Posterior cingulate gyrus (tissue), 11 donors: ENCODE results near the gene THUMPD1.
"Not testable (repeated sequence)": the region's sequence is repeated elsewhere in the genome, so short reads cannot be mapped to it uniquely, and the experiment has no call there.

ENCODE experiments used
- DNase-seq, 10 donors: peaks; one replicate each; pipeline versions ENCODE4 v3.0.0 to v3.0.0-alpha.2; 2020 to 2021; ENCODE audit warnings: mixed read lengths in 3 of 10
- intact Hi-C: fragments of 100-400 bp; cut with DNase I; formaldehyde crosslinking; loops from one replicate; pipeline ENCODE4 v1.15.1; 2023

The THUMPD1 gene

DNA sequence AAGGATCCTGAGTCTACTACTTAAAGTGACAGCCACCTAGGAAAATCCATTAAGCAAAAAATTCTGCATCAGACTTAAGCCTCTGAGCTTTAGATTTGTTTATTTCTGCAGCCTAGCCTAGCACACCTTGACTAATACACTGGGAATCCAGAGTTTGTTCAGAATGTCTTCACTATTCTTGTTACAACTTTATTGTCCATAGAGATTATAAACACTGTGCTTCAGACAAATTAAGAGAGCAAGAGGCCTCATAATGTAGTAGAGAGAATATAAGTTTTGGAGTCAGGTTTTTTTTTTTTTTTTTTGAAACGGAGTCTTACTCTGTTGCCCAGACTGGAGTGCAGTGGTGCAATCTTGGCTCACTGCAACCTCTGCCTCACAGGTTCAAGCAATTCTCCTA lies 8.9 kb upstream of the THUMPD1 start:
- DNase-seq: no peak
- intact Hi-C loops: no loop called here

DNA sequence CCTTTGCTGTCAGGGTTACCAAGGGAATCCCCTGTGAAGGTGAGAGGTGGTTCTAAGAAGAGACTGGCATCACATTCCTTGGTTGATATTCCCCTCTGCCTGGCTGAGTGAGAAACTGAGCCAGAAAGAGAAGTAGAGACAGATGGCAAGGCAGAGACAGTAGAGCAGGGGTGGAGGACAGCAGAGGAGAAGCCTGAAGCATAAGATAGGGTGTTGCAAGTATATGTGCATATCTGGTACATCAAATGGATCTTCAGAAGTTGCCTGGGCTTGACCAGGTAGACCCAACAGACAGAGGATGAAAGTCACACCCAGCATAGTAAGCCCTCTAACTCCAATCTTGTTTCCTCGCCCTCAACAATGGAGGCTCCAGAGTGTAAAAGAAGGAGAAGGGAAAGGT lies 7.9 kb upstream of the THUMPD1 start:
- no peak for DNase-seq
- intact Hi-C loops: no loop called here

- DNase-seq: no peak
- intact Hi-C loops: no loop called here
Observed at GRCh38 chr16:20747030-20747816, 5.6 kb upstream of the THUMPD1 start.

- intact Hi-C loops: no loop called here
- DNase-seq: no peak
Observed at GRCh38 chr16:20746461-20746860, 4.8 kb upstream of the THUMPD1 start.

DNA sequence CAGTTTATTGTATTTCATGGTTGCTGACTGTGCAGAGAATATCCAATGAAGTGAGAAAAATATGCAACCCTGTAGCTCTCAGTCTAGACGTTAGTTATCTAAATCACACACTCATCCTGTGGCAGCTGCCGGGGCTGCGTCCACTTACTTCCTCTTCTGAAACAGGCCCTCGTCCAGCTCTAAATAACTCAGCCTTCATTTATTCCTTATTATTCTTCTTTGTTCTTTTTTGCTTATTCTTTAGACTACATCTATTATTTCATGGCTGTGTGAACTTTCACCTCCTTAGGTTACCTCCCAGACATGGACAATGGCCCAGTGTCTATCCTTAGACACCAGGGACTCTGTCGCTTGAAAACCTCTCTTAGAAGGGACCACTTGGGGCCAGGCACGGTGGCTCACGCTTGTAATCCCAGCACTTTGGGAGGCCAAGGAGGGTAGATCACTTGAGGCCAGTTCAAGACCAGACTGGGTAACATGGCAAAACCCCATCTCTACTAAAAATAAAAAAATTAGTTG lies 3.4 kb upstream of the THUMPD1 start:
- peak in 1 of 10 donors; percentile 35 for DNase-seq
- intact Hi-C loops: loop anchor here (5.0 kb wide), 1 partner anchor 62 kb away; the partner anchor contains the start of genes ERI2 and REXO5

- intact Hi-C loops: loop anchor here (5.0 kb wide), 1 partner anchor 64 kb away; the partner anchor contains the start of genes ERI2 and REXO5
- no peak for DNase-seq
Observed at GRCh38 chr16:20743591-20743990, 2.0 kb upstream of the THUMPD1 start.

DNA sequence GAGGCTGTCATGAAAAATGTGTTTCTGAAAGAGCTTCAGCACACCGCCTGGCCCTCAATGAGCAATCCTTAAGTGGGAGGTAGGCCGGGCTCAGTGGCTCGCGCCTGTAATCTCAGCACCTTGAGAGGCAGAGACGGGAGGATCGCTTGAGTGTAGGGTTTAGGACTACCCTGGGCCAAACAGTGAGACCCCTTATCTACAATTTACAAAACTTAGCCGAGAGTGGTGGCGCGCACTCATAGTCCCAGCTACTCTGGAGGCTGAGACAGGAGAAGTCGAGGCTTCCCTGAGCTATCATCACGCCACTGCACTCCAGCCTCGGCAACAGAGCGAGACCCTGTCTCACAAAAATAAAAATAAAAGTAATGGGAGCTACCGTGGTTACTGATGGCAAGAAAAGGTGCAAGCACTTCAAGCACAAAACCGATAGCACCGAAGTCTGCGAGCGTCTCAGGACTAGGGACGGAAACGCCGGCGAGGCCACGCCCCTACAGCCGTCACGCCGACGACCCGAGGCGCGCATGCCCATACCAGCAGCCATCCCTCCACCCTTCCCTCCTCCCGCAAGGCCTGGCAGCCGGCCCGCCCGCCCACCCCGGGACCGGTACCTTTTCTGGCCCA lies 607 bp downstream of the THUMPD1 start:
- peak; percentile 85 to 98 (median 88) for DNase-seq

DNA sequence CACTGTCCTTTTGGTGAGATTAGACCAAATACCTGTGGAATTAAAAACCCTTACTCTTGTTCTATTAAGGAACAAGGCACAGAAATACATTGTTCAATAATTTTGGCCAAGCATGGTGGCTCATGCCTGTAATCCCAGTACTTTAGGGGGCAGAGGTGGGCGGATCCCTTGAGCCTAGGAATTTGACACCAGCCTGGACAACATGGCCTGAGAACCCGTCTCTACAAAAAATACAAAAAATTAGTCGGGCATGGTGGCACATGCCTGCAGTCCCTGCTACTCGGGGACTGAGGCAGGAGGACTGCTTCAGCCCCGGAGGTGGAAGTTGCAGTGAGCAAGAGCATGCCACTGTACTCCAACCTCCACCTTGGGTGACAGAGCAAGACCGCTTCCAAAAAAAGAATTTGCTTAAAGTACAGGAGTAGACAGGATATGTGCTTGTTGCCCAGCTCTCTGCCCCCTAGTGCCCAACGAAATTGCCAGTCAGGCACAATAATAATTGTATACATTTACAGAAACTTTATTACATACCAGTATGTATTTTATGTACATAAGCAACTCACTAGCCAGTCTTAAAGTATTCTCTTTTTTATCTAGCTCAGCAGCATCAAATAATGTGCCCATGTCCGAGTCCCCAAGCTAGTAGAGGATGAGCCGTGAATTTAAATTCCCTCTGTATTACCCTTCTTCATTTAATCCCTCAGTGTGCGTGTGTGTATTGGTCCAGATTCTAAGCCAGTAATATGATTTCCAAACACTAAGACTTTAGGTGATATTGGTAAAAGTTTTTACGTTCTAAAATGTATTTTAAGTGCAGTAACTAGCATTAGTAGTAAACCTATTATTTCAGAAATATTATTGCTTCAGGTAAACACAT lies 1.4 kb downstream of the THUMPD1 start:
- intact Hi-C loops: loop anchor here (5.0 kb wide), 1 partner anchor 67 kb away; the partner anchor contains the start of genes ERI2 and REXO5
- peak in 1 of 10 donors; percentile 35 for DNase-seq

More for the DNA sequence above, 607 bp downstream of the THUMPD1 start:
- intact Hi-C loops: loop anchor here (5.0 kb wide), 1 partner anchor 66 kb away; the partner anchor contains the start of genes ERI2 and REXO5

DNA sequence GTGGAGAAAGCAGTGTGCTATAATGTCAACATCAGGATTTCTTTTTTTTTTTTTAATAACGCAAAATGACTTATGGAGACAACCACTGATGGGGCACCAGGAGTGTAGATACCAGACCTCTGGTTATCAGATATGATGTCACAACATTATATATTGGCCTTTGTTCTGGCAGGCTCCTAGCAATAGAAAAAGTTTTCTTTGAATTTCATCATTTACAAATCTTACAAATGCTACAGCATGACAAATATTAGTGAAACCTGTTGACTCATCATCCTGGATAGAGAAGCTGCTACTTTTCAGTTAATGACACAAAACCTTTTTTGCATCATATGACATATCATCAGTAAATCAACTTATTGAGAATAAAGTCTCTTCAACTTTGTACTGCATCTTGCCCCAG lies 6.1 kb downstream of the THUMPD1 start:
- DNase-seq: no peak
- intact Hi-C loops: no loop called here

GRCh38 chr16:20734782-20735181 lies 6.8 kb downstream of the THUMPD1 start:
- DNase-seq: no peak
- intact Hi-C loops: no loop called here

DNA sequence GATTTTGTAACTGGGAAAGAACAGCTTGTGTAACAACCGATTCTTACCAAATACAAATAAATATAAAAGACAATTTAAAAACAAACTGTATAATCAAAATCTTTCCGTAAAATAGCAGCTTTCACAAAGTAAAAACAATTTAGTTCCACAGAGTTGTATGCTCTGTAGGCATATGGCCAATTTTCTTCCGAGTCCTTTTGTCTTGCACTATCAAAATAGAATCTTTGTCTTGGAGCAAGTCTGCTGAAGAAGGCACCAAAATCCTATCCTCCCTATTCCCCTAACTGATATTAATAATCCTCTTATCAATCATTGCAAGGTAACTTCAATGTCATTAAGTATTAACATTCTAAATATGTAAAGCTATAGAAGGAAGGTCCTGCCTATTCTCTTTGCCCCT lies 7.6 kb downstream of the THUMPD1 start:
- DNase-seq: no peak
- intact Hi-C loops: no loop called here

DNA sequence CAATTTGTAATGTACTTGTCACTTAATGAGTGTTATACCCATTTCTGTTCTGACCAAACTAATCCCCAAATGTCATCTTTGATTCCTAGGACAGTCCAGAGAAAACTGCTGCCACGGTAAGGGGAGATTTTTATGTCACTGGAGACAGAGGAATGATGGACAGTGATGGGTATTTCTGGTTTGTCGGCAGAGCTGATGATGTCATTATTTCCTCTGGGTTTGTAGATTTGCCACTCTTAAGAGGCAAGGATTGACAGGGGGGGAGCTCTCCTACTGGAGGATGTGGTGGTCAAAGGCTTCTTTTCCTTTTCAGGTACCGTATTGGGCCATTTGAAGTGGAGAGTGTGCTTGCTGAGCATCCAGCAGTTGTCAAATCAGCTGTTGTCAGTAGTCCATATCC lies 12.5 kb downstream of the THUMPD1 start:
- DNase-seq: no peak
- intact Hi-C loops: no loop called here

DNA sequence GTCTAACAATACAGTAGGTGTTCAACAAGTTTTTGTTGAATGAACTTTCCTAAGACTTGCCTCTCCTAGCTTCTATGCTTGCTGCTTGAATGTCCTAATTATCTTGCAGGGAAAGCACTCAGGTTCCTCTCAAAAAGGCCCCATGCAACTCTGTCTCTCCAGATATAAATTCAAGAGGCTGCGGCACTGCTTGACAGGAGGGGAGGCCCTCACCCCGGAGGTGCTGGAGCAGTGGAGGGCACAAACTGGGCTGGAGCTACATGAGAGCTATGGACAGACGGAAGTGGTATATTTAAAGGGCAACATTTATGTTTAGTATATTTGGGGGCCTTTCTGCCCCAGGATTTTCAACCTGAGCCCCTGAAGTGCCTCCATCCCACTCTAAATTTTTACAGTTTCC lies 14.4 kb downstream of the THUMPD1 start:
- intact Hi-C loops: no loop called here

DNA sequence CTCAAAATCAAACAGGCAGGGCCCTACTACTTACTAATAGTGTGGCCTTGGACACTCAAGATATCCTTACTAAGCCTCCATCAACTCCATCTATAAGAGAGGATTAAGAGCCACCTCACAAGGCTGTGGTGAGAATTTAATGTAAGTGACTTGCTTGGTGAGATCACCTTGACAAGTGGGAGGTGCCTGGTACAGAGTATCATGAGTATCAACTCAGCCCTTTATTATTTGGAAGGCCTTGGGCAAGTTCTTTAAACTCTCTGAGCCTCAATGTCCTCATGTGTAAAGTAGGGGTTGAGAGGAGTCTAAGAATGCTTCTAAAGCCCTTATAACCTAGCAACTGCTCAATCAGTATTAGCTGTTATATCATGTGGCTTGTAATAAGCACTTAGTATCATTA lies 15.0 kb downstream of the THUMPD1 start:
- DNase-seq: no peak
- intact Hi-C loops: no loop called here

More for the DNA sequence above, 14.4 kb downstream of the THUMPD1 start:
- DNase-seq: no peak

DNA sequence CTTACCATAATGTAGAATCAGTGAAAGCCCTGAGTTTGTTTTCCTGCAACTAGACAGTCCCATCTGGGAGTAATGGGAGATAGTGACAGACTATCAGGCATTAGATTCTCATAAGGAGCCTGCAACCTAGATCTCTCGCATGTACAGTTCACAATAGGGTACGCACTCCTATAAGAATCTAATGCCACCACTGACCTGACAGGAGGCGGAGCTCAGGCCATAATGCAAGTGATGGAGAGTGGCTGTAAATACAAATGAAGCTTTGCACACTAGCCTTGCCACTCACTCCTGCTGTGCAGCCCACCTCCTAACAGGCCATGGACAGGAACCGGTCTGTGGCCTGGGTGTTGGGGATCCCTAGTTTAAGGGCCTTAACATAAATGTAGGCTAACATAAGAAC lies 21.4 kb downstream of the THUMPD1 start:
- DNase-seq: no peak
- intact Hi-C loops: no loop called here

DNA sequence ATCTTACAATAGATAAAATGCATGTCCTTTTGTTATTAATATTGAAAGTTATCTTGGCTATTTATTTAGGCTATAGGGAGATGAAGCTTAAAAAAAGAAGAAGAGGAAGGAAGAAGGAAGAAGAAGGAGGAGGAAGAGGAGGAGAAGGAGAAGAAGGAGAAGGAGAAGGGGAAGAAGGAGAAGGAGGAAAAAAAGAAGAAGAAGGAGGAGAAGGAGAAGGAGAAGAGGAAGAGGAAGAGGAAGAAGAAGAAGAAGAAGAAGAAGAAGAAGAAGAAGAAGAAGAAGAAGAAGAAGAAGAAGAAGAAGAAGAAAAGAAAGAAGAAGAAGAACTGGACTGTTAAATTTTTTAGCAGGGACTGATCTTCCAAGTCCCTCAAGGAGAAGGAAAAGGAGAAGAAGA lies 23.9 kb downstream of the THUMPD1 start:
- intact Hi-C loops, DNase-seq: not testable (repeated sequence)

DNA sequence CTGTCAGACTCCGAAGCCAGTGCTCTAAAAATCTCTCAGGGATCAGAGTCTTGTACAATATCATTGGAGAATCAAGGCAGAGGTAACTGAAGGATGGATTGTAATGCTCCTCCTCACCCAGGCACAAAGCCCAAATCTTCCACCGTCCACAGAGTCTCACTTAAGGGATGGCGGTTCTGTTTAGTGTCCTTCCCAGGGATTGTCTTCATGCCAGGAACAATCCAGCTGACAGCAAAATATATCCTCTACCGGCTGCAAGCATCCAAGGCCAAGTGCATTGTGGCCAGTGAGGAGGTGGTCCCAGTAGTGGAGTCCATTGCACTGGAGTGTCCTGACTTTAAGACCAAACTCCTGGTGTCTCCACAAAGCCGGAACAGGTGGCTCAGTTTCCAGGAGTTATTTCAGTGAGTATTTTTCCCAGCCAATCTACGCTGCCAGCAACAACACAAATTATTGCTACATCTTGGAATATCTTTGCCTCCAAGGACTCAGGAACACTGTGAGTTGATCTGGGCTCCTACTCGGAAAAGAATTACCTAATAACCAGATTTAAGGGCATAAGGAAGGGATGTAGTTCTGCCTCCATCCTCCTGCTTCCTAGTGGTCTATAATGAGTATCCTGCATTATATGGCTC lies 30.2 kb downstream of the THUMPD1 start:
- intact Hi-C loops: no loop called here
- DNase-seq: no peak

DNA sequence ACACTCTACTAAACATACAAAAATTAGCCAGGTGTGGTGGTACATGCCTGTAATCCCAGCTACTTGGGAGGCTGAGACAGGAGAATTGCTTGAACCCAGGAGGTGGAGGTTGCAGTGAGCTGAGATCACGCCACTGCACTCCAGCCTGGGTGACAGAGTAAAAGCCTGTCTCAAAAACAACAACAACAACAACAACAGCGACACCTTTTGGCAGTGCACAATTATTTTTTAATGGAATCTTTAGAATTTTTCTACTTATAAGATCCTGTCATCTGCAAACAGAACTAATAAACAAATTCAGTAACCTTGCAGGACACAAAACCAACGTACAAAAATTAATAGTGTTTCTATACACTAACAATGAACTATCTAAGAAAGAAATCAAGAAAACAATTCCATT lies 33.5 kb downstream of the THUMPD1 start:
- DNase-seq, intact Hi-C loops: not testable (repeated sequence)

GRCh38 chr16:20707461-20707860 lies 34.2 kb downstream of the THUMPD1 start:
- intact Hi-C loops: no loop called here
- DNase-seq: no peak

DNA sequence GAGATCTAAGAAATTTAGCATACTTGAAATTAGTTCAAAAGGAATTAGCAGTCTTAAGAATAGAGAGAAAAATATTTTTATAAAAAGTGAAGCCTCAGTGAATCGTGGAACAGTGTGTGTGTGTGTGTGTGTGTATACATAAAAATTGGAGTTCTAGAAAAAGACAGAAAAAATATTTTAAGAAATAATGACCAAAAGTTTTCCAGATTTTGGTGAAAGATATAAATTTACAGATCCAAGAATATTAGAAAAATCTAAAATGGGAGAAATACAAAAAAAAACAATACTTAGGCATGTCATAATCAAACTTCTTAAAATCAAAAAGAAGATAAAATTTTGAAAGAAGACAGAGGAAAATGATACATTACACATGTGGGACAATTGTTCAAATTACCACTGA lies 35.6 kb downstream of the THUMPD1 start:
- intact Hi-C loops, DNase-seq: not testable (repeated sequence)
